Esophagus muscularis mucosa (tissue), 3 donors: ENCODE results near the gene RBAK.

Experiments used
- POLR2A ChIP-seq: fragments of 450-650 bp; IDR thresholded peaks from one replicate; pipeline ENCODE4 v1.6.1; 2017; ENCODE audit warnings: antibody characterized with exemption, moderate library complexity, mild to moderate bottlenecking, low read depth
- TF ChIP-seq, protein P1 (sequence below), 3 experiments: fragments of 200-600 bp in 2 of 3; fragments of 450-650 bp in 1 of 3; sonication (generic) in 2 of 3; IDR thresholded peaks; one replicate each; pipeline ENCODE4 v1.5.1; 2017 to 2019; ENCODE audit warnings: antibody characterized with exemption in 3 of 3, mild to moderate bottlenecking in 2 of 3, moderate library complexity in 1 of 3

DNA sequence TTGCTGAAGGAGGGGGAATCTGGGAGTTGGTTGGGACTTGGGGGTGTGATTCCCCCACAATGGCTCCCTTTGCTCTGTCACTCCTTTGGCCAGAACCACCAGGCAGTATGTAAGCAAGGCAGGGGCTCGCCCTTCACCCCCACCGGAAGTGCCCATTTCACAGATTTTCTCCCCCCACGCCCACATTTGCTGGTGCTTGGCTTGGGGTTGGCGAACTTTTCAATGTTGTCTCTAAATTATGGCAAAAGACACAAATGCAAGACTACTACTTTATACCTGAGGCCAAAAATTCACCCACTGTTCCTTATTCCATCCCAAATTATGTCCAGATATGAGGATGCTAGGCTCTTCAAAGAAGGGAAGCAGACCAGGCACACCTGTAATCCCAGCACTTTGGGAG, 24.5 kb downstream of the RBAK start:
- TF ChIP-seq, protein P1, sequence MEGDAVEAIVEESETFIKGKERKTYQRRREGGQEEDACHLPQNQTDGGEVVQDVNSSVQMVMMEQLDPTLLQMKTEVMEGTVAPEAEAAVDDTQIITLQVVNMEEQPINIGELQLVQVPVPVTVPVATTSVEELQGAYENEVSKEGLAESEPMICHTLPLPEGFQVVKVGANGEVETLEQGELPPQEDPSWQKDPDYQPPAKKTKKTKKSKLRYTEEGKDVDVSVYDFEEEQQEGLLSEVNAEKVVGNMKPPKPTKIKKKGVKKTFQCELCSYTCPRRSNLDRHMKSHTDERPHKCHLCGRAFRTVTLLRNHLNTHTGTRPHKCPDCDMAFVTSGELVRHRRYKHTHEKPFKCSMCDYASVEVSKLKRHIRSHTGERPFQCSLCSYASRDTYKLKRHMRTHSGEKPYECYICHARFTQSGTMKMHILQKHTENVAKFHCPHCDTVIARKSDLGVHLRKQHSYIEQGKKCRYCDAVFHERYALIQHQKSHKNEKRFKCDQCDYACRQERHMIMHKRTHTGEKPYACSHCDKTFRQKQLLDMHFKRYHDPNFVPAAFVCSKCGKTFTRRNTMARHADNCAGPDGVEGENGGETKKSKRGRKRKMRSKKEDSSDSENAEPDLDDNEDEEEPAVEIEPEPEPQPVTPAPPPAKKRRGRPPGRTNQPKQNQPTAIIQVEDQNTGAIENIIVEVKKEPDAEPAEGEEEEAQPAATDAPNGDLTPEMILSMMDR (IDR thresholded peaks at IDR 0.05) = no peak
- no peak for TF ChIP-seq POLR2A
